GM12872 (cell line): Measurements from ENCODE around the gene PIAS1.

Source experiments
- TF ChIP-seq, protein P1 (sequence below): IDR thresholded peaks from 3 replicates; pipeline ENCODE4 v1.5.1; 2011; ENCODE audit warnings: low read depth, mild to moderate bottlenecking, low read length, moderate library complexity; ENCODE audit not compliant: insufficient read depth

PIAS1 gene

DNA sequence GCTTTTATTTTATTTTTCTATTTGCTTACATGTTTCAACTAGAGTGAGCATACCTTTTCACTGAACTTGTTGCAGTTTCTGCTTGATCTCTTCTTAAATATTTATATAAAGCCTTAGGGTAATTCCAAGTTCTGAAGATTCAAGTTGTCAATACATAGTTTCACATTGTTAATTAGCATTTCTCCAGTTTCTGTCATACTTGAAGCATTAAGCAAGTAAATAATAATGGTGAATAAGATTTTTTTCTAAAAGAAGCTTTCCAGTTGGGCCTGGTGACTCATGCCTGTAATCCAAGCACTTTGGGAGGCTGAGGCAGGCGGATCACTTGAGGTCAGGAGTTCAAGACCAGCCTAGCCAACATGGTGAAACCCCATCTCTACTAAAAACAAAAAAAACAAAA, 97.2 kb downstream of the PIAS1 start:
- TF ChIP-seq, protein P1, sequence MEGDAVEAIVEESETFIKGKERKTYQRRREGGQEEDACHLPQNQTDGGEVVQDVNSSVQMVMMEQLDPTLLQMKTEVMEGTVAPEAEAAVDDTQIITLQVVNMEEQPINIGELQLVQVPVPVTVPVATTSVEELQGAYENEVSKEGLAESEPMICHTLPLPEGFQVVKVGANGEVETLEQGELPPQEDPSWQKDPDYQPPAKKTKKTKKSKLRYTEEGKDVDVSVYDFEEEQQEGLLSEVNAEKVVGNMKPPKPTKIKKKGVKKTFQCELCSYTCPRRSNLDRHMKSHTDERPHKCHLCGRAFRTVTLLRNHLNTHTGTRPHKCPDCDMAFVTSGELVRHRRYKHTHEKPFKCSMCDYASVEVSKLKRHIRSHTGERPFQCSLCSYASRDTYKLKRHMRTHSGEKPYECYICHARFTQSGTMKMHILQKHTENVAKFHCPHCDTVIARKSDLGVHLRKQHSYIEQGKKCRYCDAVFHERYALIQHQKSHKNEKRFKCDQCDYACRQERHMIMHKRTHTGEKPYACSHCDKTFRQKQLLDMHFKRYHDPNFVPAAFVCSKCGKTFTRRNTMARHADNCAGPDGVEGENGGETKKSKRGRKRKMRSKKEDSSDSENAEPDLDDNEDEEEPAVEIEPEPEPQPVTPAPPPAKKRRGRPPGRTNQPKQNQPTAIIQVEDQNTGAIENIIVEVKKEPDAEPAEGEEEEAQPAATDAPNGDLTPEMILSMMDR = no peak

DNA sequence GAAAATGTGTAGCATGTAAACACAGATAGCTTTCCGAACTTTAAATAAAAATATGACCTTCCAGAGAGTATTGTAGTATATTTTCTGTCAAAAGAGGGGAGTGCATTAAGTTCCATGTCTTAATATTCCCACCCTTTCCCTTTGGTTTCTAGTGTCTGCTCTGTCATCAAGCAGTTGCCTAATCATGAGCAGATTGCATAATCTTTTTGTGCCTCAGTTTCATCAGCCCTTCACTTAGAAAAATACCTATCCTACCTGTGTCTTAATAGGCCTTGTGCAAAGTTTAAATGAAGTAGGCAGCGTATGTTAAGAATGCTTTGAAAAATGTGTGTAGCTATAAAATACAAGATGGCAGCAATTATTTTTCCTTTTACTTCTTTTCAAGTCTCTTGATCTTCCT, 98.2 kb downstream of the PIAS1 start:
- TF ChIP-seq, protein P1 = no peak

DNA sequence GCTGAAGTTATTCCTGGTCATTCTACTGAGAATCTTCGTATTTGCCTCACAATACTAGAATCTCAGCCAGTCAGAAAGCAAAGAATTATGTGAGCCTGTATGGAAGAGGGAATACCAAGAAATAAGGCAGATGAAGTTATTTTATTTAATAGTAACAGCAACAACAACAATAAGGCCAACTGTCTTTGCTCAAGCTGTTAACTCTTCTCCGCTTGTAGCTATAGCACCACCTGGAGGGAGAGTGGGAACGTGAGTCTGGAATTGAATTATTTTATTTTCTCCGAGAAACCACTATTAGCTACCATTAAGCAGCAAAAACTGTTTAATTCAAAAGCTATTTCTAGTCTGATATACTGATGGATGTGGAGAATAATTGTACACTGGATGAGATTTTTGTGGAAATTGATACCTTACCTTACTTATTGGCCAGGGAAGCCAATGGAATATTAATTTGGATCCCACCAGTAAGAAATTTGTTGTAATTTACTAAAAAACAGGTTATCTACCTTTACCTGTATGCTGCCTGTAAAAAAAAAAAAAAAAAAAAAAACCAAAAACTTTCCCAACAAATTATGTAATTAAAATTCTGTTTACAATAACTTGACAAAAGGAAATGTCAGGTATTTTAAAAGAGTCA, 100.9 kb downstream of the PIAS1 start:
- TF ChIP-seq, protein P1 = peak; percentile 55

DNA sequence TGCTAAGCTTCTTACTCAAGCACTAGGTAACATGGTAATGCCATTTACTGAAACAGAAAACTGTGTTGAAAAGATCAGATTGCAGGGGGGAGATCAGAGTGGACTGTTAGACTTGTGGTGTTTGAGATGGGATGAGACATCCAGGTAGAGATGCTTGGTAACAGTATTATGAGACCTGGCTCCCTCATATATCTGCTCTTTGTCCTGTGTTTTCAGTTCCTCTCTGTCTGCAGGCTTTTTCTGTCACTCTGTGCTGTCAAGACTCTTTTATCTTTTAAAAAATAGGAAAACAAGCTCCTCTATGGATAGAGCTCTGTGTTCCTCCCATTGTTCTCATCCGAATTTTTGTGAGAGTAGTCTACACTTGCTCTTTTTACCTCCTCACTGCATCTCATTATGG, 103.0 kb downstream of the PIAS1 start:
- TF ChIP-seq, protein P1 = no peak

DNA sequence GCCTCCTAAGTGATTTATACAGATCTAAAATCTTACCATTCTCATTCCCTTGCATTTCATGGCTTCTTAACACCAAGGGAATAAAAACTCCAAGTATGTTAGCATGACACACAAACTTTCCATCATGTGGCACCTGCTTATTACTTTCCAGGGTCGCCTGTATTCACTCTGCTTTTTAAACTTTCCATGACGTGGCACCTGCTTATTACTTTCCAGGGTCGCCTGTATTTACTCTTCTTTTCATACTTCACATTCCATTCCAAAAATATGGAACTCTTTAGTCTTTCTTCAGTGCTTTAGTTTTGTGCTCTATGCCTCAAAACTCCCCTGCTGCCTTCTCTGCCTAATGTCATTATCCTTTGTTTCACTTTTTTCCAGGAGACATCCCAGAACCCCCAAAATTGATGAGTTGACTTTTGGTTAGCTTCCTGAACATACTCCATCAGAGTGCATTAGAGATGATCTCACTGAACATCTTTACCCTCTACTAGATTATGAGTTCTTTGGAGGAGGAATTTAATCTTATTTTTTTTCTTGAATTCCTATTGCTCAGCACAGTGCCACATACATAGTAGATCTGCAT, 104.0 kb downstream of the PIAS1 start:
- TF ChIP-seq, protein P1 = no peak

DNA sequence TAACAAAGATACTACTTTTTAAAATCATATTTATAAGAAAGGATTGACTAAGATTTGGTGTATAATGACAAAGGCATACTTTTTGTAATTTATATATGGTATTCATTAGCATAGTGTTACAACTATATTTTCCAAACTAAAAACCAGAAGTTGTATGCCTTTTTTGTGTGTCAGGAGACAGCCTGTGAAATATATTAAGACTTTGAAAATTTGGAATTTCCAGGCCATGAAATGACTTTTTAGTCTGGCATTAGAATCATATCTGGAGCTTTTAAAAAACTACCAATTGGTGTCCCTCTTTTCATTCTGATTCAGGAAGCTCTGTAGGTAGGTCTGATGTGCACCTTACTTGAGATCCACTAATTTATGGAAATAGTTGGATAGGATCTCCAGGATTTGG, 109.1 kb downstream of the PIAS1 start:
- TF ChIP-seq, protein P1 = no peak

DNA sequence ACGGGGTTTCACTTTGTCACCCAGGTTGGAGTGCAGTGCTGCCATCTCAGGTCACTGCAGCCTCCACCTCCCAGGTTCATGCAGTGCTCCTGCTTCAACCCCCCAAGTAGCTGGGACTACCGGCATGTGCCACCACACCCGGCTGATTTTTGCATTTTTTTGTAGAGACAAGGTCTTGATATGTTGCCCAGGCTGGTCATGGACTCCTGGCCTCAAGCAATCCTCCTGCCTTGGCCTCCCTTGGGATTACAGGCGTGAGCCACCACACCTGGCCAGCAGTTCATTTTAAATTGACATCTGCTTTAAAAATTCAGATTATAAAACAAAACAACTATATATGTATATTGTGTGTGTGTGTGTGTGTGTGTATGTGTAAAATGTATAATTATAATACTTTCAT, 112.7 kb downstream of the PIAS1 start:
- TF ChIP-seq, protein P1 = no peak

DNA sequence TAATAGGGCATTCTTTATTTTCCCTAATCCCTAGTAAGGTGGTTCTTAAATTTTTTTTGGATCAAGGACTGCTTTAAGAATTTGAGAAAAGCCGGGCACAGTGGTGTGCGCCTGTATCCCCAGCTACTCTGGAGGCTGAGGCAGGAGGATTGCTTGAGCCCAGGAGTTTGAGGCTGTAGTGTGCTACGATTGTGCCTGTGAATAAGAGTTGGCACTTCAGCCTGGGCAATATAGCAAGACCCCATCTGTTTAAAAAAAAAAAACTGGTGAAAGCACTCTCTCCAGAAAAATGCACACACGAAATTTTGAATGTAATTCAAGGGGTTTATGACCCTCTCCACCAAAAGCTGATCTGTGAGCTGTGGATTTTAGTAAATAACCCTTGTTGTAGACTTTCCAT, 119.0 kb downstream of the PIAS1 start:
- TF ChIP-seq, protein P1 = no peak
